Mucosa of stomach (tissue), 1 donor: Measurements from ENCODE around the gene IFT88.

ENCODE experiments used
- H3K27me3 ChIP-seq: one replicate; pipeline ENCODE4 v1.7.0; 2013; ENCODE audit warnings: mild to moderate bottlenecking, low read length; ENCODE audit not compliant: control insufficient read depth, insufficient read depth
- H3K36me3 ChIP-seq: one replicate; pipeline ENCODE4 v1.7.0; 2013; ENCODE audit warnings: low read length; ENCODE audit not compliant: control insufficient read depth, insufficient read depth
- H3K4me1 ChIP-seq: one replicate; pipeline ENCODE4 v1.7.0; 2013; ENCODE audit warnings: mild to moderate bottlenecking, low read length; ENCODE audit not compliant: control insufficient read depth, insufficient read depth
- H3K4me3 ChIP-seq: one replicate; pipeline ENCODE4 v1.7.0; 2013; ENCODE audit warnings: low read length
- H3K9ac ChIP-seq: one replicate; pipeline ENCODE4 v1.7.0; 2013; ENCODE audit warnings: mild to moderate bottlenecking, low read length, moderate library complexity
- H3K9me3 ChIP-seq: one replicate; pipeline ENCODE4 v1.7.0; 2013; ENCODE audit warnings: mild to moderate bottlenecking, low read length, moderate library complexity; ENCODE audit not compliant: control insufficient read depth
- donor health status: Pancreatic carcinoma.

The IFT88 gene

GRCh38 chr13:20728579-20729311, 161.8 kb downstream of the IFT88 start:
- Histone ChIP-seq H3K27me3 (no peaks in the 10 kb centered on the region), H3K9ac (no peak overlapping the region), H3K36me3 (no peaks in the 10 kb centered on the region), H3K4me3 (no peak overlapping the region), H3K9me3 (no peaks in the 10 kb centered on the region), H3K4me1 (no peaks in the 10 kb centered on the region)

GRCh38 chr13:20729633-20730585, 163.0 kb downstream of the IFT88 start:
- H3K4me1 ChIP-seq = no peaks in the 10 kb centered on the region
- H3K9ac ChIP-seq = no peak overlapping the region
- no peaks in the 10 kb centered on the region for H3K36me3 ChIP-seq
- no peaks in the 10 kb centered on the region for H3K9me3 ChIP-seq
- no peak overlapping the region for H3K4me3 ChIP-seq
- no peaks in the 10 kb centered on the region for H3K27me3 ChIP-seq

GRCh38 chr13:20738616-20739015, 171.7 kb downstream of the IFT88 start:
- H3K9me3 ChIP-seq = no peaks in the 10 kb centered on the region
- no peaks in the 10 kb centered on the region for H3K4me1 ChIP-seq
- H3K9ac ChIP-seq = no peak overlapping the region
- no peak overlapping the region for H3K4me3 ChIP-seq
- H3K27me3 ChIP-seq = no peaks in the 10 kb centered on the region
- H3K36me3 ChIP-seq = no peaks in the 10 kb centered on the region

- H3K4me1 ChIP-seq = no peaks in the 10 kb centered on the region
- H3K36me3 ChIP-seq = no peaks in the 10 kb centered on the region
- H3K4me3 ChIP-seq = no peak overlapping the region
- no peaks in the 10 kb centered on the region for H3K9me3 ChIP-seq
- H3K27me3 ChIP-seq = no peaks in the 10 kb centered on the region
- no peak overlapping the region for H3K9ac ChIP-seq
Observed at GRCh38 chr13:20740021-20740420, 173.1 kb downstream of the IFT88 start.
